H4 (cell line): ENCODE measurements around the gene MINDY2. TPM values are rescaled to one million over a fixed set of nuclear protein-coding genes. Genes with fewer than 3 reads are reported as not detected.
"Not testable (repeated sequence)": the region's sequence is repeated elsewhere in the genome, so short reads cannot be mapped to it uniquely, and the experiment has no call there.

Experiments
- DNase-seq: peaks from one replicate; pipeline ENCODE4 v3.0.0-alpha.2; 2015; ENCODE audit warnings: low spot score
- total RNA-seq: library from RNA; depleted of rRNA; stranded (reverse); fragments of >200 nt; shearing (Covaris generic); gene quantifications from 2 replicates; pipeline ENCODE4 v1.2.3, GENCODE V29; 2014

MINDY2 gene
- total RNA-seq, 1 experiment from 2014 or later, result 3.4 TPM

- no peak for DNase-seq
Observed at GRCh38 chr15:58805095-58805494, 34.0 kb downstream of the MINDY2 start.

- not testable (repeated sequence) for DNase-seq
Observed at GRCh38 chr15:58823267-58823666, 52.2 kb downstream of the MINDY2 start.

GRCh38 chr15:58830556-58830955 lies 59.5 kb downstream of the MINDY2 start:
- no peak for DNase-seq

DNA sequence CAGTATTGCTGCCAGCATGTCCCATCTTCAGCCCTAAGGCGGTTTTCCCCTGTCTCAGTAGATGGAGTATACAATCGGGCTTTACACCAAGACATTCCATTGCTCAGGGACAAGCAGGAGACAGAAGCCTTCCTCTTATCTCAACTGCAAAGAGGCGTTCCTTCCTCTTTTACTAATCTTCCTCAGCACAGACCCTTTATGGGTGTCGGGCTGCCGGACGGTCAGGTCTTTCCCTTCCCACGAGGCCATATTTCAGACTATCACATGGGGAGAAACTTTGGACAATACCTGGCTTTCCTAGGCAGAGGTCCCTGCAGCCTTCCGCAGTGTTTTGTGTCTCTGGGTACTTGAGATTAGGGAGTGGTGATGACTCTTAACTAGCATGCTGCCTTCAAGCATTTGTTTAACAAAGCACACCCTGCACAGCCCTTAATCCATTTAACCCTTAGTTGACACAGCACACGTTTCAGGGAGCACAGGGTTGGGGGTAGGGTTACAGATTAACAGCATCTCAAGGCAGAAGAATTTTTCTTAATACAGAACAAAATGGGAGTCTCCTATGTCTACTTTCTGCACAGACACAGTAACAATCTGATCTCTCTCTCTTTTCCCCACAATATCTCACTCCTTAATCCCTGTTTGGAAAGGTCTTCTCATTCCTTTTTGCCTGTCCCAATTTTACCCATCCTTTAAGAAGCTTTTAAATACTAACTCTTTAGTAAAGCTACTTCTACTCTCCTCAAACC lies 62.8 kb downstream of the MINDY2 start:
- DNase-seq, result not testable (repeated sequence)

GRCh38 chr15:58839485-58839884 lies 68.4 kb downstream of the MINDY2 start:
- no peak for DNase-seq

GRCh38 chr15:58840048-58840447 lies 68.9 kb downstream of the MINDY2 start:
- no peak for DNase-seq

DNA sequence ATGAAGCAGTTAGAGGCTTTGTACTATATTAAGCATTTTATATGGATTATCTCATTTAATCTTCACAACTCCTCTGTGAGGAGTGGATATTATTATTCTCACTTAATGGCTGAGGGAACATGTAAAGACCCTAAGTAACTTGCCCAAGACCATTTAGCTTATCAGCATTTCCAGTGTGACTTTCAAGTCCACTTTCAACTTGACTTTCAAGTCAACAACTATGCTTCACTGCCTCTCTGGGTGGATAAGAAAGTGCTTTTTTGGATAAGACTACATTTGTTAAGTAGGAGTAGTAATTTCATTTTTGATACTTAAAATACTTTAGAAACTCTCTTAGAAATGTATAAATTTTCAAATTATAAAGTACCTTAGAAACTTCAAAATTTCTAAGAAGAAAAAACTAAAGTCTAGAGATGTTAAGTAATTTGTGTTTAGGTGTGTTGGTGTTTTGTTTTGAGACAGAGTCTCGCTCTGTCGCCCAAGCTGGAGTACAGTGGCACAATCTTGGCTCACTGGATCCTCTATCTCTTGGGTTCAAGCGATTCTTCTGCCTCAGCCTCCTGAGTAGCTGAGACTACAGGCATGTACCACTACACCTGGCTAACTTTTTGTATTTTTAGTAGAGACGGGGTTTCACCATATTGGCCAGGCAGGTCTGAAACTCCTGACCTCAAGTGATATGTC lies 71.8 kb downstream of the MINDY2 start:
- DNase-seq, result no peak

DNA sequence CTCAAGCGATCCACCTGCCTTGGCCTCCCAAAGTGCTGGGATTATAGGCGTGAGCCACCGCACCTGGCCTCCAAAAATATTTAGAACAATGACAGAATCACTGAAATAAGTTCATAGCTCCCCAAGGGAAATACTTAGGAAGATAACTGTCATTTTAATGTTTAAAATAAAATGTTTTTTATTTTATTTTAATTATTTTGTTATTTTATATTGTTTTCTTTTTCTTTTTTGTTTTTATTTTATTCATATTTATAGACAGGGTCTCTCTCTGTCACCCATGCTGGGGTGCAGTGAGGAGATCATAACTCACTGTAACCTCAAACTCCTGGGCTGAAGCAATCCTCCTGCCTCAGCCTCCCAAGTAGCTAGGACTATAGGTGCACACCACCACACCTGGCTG lies 80.1 kb downstream of the MINDY2 start:
- not testable (repeated sequence) for DNase-seq

DNA sequence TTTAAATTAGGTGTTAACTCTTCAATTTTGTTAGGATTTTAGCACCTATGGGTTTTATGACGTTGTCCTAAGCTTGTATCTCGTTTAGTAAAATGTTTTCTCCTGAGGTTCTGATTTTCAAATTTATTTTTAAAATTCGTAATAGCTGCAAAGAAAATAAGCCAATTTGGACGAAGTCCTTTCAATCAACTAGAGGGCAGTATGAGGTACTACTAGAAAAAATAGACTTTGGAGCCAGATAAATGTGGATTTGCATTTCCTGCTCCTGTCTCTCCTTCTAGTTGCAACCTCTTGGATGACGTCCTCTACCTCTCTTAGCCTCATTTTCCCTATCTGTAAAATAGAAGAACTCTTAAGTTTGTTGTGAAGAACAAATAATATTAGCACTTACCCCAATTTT lies 81.2 kb downstream of the MINDY2 start:
- no peak for DNase-seq

- no peak for DNase-seq
Observed at GRCh38 chr15:58854593-58854992, 83.5 kb downstream of the MINDY2 start.

GRCh38 chr15:58856086-58856485 lies 85.0 kb downstream of the MINDY2 start:
- DNase-seq, result no peak

DNA sequence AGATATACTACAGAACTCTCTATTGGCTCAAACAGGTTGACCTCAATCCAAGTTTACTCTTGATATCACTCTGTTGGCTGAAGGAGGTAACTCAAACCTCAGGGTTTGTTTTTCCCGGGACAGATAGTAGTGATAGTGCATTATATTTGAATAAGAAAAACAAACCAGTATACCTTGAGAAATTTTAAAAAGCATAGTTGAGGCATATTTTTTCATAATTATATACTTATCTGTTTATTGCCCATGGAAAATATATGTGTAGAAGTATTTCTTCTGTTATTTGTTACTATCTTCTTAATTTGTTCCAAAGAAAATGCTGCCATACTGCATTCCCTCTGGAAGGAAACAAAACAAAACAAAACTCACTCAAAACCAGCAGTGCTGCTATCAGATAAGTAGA lies 85.5 kb downstream of the MINDY2 start:
- DNase-seq, result not testable (repeated sequence)

DNA sequence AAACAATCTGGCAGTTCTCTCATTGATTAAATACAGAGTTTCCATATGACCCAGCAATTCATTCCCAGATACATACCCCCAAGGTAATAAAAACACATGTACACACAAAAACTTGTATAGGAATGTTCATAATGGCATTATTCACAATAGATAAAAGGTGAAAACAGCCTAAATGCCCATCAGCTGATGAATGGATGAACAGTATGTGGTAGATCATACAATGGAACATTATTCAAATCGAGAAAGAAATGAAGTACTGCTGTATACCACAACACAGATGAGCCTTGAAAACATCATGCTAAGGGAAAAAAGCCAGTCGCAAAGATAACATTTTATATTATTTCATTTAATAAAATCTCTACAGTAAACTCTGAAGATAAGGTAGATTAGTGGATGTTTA lies 91.2 kb downstream of the MINDY2 start:
- DNase-seq, result no peak

DNA sequence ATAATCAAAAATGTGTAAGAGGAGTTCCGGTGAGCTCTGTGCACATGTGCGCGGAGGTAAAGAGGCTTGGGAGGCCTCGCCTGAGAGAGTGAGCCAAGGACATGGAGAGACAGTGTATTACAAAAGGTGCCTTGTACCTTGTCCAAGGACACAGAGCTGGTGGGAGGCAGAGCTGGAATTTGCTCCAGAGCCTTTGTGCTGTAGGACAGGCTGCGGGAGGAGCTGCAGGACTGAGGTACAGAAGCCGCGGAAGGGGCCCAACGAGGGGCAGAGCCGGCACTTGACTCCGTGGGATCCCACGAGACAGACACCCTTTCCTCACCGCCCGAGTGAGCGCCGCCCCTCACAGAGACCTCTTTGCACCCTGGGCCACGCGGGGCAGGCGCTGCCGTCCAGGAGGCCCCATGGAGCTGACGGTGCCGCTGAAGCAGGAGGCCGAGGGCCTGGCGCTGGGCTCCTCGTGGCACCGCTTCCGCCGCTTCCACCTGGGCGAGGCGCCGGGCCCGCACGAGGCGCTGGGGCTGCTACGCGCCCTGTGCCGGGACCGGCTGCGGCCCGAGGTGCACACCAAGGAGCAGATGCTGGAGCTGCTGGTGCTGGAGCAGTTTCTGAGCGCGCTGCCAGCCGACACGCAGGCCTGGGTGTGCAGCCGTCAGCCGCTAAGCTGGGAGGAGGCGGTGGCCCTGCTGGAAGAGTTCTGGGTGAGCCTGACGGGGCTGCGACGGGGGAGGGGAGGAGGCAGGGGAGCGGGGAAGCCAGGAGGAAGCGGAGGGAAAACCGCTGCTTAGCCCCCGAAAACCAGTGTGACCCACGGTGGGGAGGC lies 93.7 kb downstream of the MINDY2 start:
- no peak for DNase-seq

DNA sequence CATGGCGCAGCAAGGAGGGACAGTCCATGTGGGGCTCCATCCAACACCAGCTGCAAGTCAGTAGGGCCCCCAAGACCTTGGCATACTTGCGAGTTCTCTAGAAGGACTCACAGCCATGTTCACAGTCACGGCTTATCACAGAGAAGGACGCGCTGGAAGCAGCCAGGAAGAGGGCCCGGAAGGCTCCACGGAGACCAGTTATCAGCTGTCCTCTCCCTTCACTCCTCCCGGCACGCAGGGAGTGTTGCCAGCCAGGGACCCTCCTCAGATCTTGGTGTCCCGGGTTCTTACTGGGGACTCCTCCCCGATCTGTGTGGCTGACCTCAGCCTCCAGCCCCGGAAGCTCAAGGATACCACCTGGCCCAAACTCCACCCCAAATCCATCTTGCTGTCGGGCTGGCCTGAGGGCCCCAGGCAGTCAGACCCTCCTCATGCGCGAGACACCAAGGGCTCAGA lies 94.4 kb downstream of the MINDY2 start:
- no peak for DNase-seq

DNA sequence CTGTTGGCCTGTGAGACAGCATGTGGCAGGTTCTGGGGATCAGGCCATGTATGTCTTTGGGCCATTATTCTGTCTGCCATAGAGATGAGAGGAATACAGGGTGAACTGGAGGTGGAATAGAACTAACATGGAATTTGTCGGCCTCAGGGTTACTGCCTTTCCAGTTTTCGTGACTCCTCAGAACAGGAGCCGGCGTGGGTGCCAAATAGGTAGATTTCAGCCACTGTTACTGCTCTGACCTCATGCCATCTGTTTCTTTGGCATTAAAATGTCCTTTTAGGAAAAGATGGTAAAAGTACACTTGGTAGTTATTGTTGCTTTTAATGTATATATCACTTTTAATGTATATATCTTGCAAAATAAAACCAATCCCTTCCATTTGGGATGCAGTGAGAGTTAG lies 96.8 kb downstream of the MINDY2 start:
- no peak for DNase-seq

GRCh38 chr15:58870451-58870850 lies 99.3 kb downstream of the MINDY2 start:
- no peak for DNase-seq

DNA sequence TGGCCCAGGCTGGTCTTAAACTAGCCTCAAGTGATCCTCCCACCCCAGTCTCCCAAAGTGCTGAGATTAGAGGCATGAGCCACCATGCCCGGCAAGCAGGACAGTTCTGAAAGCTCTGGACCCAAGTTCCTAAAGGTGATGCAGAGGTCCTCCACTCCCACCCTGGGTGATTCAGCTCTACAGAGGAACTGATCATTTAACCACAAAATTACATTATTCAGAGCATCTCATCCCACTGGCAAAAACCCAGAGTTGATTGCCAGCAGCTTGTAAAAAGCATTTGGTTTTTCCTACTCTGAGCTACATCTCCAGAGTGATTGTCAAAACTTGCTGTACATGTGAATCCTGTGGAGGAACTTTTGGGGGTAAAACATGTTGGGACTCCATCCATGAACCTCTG lies 102.2 kb downstream of the MINDY2 start:
- no peak for DNase-seq

- DNase-seq, result no peak
Observed at GRCh38 chr15:58875343-58875742, 104.2 kb downstream of the MINDY2 start.

- no peak for DNase-seq
Observed at GRCh38 chr15:58876306-58877106, 105.4 kb downstream of the MINDY2 start.

DNA sequence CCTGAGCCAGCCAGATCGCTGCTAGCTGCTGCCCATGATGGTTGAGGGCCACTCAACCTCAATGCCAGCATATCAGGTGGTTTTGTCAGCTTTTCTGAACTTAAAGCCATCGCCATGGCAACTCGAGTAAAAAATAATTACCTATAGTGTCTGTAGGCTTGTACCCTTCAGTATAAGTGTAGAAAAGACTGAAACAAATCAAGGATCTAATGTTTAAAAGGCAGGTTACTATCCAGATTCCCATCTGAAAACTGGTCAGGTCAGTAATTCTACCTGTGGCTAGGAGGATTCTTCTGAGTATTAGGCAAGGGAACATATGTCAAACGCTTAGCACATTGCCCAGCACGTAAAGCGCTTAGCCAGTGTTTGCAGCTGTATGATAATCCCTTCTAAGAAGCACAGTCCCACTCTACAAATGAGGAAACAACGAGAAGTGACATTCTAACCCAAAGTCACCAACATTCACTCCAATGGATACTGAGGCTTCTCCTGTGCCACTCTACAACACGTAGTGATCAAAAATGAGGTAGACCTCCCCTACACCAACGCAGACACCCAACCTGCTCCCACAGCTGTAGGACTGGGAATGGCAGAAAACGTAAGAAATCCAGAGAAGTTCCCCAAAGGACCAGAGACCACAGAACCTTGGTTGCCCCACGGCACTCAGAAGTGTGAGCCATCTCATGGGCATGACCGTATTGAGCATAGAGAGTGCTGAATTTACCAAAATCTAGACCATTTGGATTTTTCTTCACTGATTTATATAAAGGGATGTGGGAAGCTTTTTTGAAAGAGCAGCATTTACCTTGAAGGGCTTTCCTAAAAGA lies 107.1 kb downstream of the MINDY2 start:
- DNase-seq, result no peak
